H9 (cell line): ENCODE results near the gene ATP8A2. TPM values are rescaled to one million over a fixed set of nuclear protein-coding genes. Genes with fewer than 3 reads are reported as not detected.
"Not testable (repeated sequence)": the region's sequence is repeated elsewhere in the genome, so short reads cannot be mapped to it uniquely, and the experiment has no call there.

ENCODE experiments used
- DNase-seq: peaks from one replicate; pipeline ENCODE4 v3.0.0-alpha.2; 2017
- H2AFZ ChIP-seq: one replicate; pipeline ENCODE4 v1.6.1; 2013; ENCODE audit warnings: mild to moderate bottlenecking, low read length, control low read depth, moderate library complexity
- H2AK5ac ChIP-seq: 2 replicates; pipeline ENCODE4 v1.6.1; 2013; ENCODE audit warnings: low read length, control low read depth, mixed read lengths; ENCODE audit not compliant: insufficient read length
- H2BK120ac ChIP-seq: one replicate; pipeline ENCODE4 v1.6.1; 2013; ENCODE audit warnings: low read depth, mild to moderate bottlenecking, low read length, control low read depth, inconsistent platforms; ENCODE audit not compliant: poor library complexity, severe bottlenecking
- H2BK12ac ChIP-seq: 2 replicates; pipeline ENCODE4 v1.6.1; 2013; ENCODE audit warnings: low read length, control low read depth, mixed read lengths, low read depth; ENCODE audit not compliant: insufficient read length
- H2BK15ac ChIP-seq: 2 replicates; pipeline ENCODE4 v1.6.1; 2013; ENCODE audit warnings: low read depth, low read length, control low read depth
- H2BK20ac ChIP-seq: one replicate; pipeline ENCODE4 v1.6.1; 2013; ENCODE audit warnings: low read depth, mild to moderate bottlenecking, low read length, control low read depth, inconsistent platforms; ENCODE audit not compliant: poor library complexity, severe bottlenecking
- H2BK5ac ChIP-seq: 2 replicates; pipeline ENCODE4 v1.6.1; 2013; ENCODE audit warnings: low read length, control low read depth, mixed read lengths; ENCODE audit not compliant: insufficient read length
- H3K14ac ChIP-seq: 2 replicates; pipeline ENCODE4 v1.6.1; 2013; ENCODE audit warnings: low read length, control low read depth; ENCODE audit not compliant: insufficient read depth
- H3K18ac ChIP-seq: 2 replicates; pipeline ENCODE4 v1.6.1; 2013; ENCODE audit warnings: low read depth, mild to moderate bottlenecking, mixed read lengths, low read length, control low read depth; ENCODE audit not compliant: insufficient read length
- H3K23ac ChIP-seq: 2 replicates; pipeline ENCODE4 v1.6.1; 2013; ENCODE audit warnings: low read length, control low read depth, mixed read lengths, low read depth; ENCODE audit not compliant: insufficient read length
- H3K23me2 ChIP-seq: 2 replicates; pipeline ENCODE4 v1.6.1; 2013; ENCODE audit warnings: low read depth, mild to moderate bottlenecking, mixed read lengths, low read length, control low read depth; ENCODE audit not compliant: insufficient read length, poor library complexity, severe bottlenecking
- H3K27ac ChIP-seq: 2 replicates; pipeline ENCODE4 v1.5.1; 2013; ENCODE audit warnings: low read length, control low read depth, mixed read lengths, low read depth; ENCODE audit not compliant: insufficient read length
- H3K27me3 ChIP-seq: 2 replicates; pipeline ENCODE4 v1.6.1; 2013; ENCODE audit warnings: low read length, control low read depth, inconsistent platforms; ENCODE audit not compliant: insufficient read depth
- H3K4ac ChIP-seq: 2 replicates; pipeline ENCODE4 v1.6.1; 2013; ENCODE audit warnings: low read depth, mild to moderate bottlenecking, control low read depth, inconsistent platforms, low read length, moderate library complexity
- H3K4me1 ChIP-seq: 2 replicates; pipeline ENCODE4 v1.6.1; 2013; ENCODE audit warnings: low read length, control low read depth, inconsistent platforms; ENCODE audit not compliant: insufficient read depth
- H3K4me2 ChIP-seq: 2 replicates; pipeline ENCODE4 v1.6.1; 2013; ENCODE audit warnings: low read length, control low read depth, mixed read lengths; ENCODE audit not compliant: insufficient read length, insufficient read depth
- H3K56ac ChIP-seq: 2 replicates; pipeline ENCODE4 v1.6.1; 2013; ENCODE audit warnings: low read depth, mild to moderate bottlenecking, mixed read lengths, low read length, control low read depth; ENCODE audit not compliant: insufficient read length
- H3K79me1 ChIP-seq: 2 replicates; pipeline ENCODE4 v1.6.1; 2013; ENCODE audit warnings: low read depth, mild to moderate bottlenecking, moderate library complexity, low read length, control low read depth, inconsistent platforms; ENCODE audit not compliant: insufficient read depth, poor library complexity, severe bottlenecking
- H3K79me2 ChIP-seq: 2 replicates; pipeline ENCODE4 v1.6.1; 2013; ENCODE audit warnings: low read length, control low read depth, inconsistent platforms; ENCODE audit not compliant: insufficient read depth
- H3K9ac ChIP-seq: 2 replicates; pipeline ENCODE4 v1.6.1; 2013; ENCODE audit warnings: low read length, control low read depth, mixed read lengths; ENCODE audit not compliant: insufficient read length; ENCODE audit errors: extremely low read depth
- H3K9me3 ChIP-seq: one replicate; pipeline ENCODE4 v1.6.1; 2013; ENCODE audit warnings: low read depth, low read length, inconsistent platforms; ENCODE audit not compliant: control insufficient read depth
- H3T11ph ChIP-seq: one replicate; pipeline ENCODE4 v1.6.1; 2013; ENCODE audit warnings: mild to moderate bottlenecking, low read length, control low read depth, inconsistent platforms
- H4K20me1 ChIP-seq: one replicate; pipeline ENCODE4 v1.6.1; 2013; ENCODE audit not compliant: control insufficient read depth, insufficient read length, insufficient read depth
- H4K5ac ChIP-seq: 2 replicates; pipeline ENCODE4 v1.6.1; 2013; ENCODE audit warnings: low read depth, mild to moderate bottlenecking, mixed read lengths, low read length, control low read depth; ENCODE audit not compliant: insufficient read length
- H4K8ac ChIP-seq: replicated peaks from 2 replicates; pipeline ENCODE4 v1.6.1; 2013; ENCODE audit warnings: low read length, control low read depth, mixed read lengths, low read depth; ENCODE audit not compliant: insufficient read length
- H4K91ac ChIP-seq: 2 replicates; pipeline ENCODE4 v1.6.1; 2013; ENCODE audit warnings: low read depth, mild to moderate bottlenecking, moderate library complexity, mixed read lengths, low read length, control low read depth; ENCODE audit not compliant: insufficient read length
- H3K27ac Mint-ChIP-seq, 3 experiments: 2 replicates in 2 of 3; 3 replicates in 1 of 3; pipeline ENCODE4 v1.8.0; 2020 to 2021; ENCODE audit warnings: mixed read lengths in 3 of 3, mild to moderate bottlenecking in 1 of 3, moderate library complexity in 1 of 3
- H3K27me3 Mint-ChIP-seq: 2 replicates; pipeline ENCODE4 v1.8.0; 2021; ENCODE audit warnings: low read depth, mild to moderate bottlenecking, moderate library complexity, mixed read lengths
- H3K36me3 Mint-ChIP-seq, 3 experiments: 2 replicates in 2 of 3; 3 replicates in 1 of 3; pipeline ENCODE4 v1.8.0; 2020 to 2021; ENCODE audit warnings: low read depth in 3 of 3, mixed read lengths in 3 of 3; ENCODE audit not compliant: insufficient read depth in 1 of 3
- H3K4me1 Mint-ChIP-seq, 2 experiments: 2 replicates each; pipeline ENCODE4 v1.8.0; 2020; ENCODE audit warnings: mixed read lengths in 2 of 2
- H3K4me3 Mint-ChIP-seq, 2 experiments: 2 replicates in 1 of 2; 3 replicates in 1 of 2; pipeline ENCODE4 v1.8.0; 2020 to 2021; ENCODE audit warnings: mild to moderate bottlenecking in 2 of 2, mixed read lengths in 2 of 2, moderate library complexity in 1 of 2
- H3K9me3 Mint-ChIP-seq, 2 experiments: 2 replicates in 1 of 2; 3 replicates in 1 of 2; pipeline ENCODE4 v1.8.0; 2020; ENCODE audit warnings: mild to moderate bottlenecking in 2 of 2, mixed read lengths in 2 of 2, moderate library complexity in 1 of 2
- CTCF ChIP-seq: fragments of 200-600 bp; sonication (generic); conservative IDR thresholded peaks from 3 replicates; pipeline ENCODE4 v1.8.0; 2021; ENCODE audit warnings: antibody characterized with exemption, mild to moderate bottlenecking
- WGBS: extraction: QIAGEN DNeasy Blood & Tissue Kit; methylation state at CpG from one replicate; pipeline ENCODE4 v1.1.7; 2013; ENCODE audit warnings: missing lambda C conversion rate, low lambda C conversion rate, mixed read lengths; ENCODE audit not compliant: insufficient read length; ENCODE audit errors: extremely low coverage; 5-methylcytosine and 5-hydroxymethylcytosine counted together
- total RNA-seq: library from RNA; stranded (reverse); gene quantifications from 2 replicates; pipeline ENCODE4 v1.2.1, GENCODE V29; 2021

The ATP8A2 gene
- total RNA-seq, 1 experiment from 2014 or later: 18.2 TPM

- Histone ChIP-seq H3K56ac (no peak overlapping the region), H2AFZ (no peak overlapping the region), H2BK15ac (no peak overlapping the region), H3K27ac (no peak overlapping the region), H4K20me1 (no peaks in the 10 kb centered on the region), H3K27me3 (no peaks in the 10 kb centered on the region), H4K91ac (no peak overlapping the region), H3K23me2 (no peaks in the 10 kb centered on the region), H3K9me3 (no peaks in the 10 kb centered on the region), H2AK5ac (no peak overlapping the region), H3K79me2 (no peaks in the 10 kb centered on the region), H3K14ac (no peak overlapping the region), H3K9ac (no peak overlapping the region), H4K8ac (no peak overlapping the region), H3K4me2 (no peak overlapping the region), H4K5ac (no peak overlapping the region), H3K4ac (no peak overlapping the region), H2BK120ac (no peak overlapping the region), H2BK20ac (no peak overlapping the region), H2BK12ac (no peak overlapping the region), H3T11ph (no peak overlapping the region), H3K79me1 (no peaks in the 10 kb centered on the region), H3K23ac (no peak overlapping the region), H3K4me1 (no peaks in the 10 kb centered on the region), H2BK5ac (no peak overlapping the region), H3K18ac (no peak overlapping the region)
- Mint-ChIP-seq H3K4me3 (no peak overlapping the region), H3K27ac (no peak overlapping the region), H3K4me1 (peaks cover 2 to 5% of the 10 kb centered on the region in 2 experiments; a peak in 1 of 4 replicates), H3K9me3 (no peaks in the 10 kb centered on the region), H3K36me3 (no peaks in the 10 kb centered on the region; a peak in 1 of 7 replicates), H3K27me3 (peaks cover 2% of the 10 kb centered on the region; the same call in 1 of the 2 replicates)
- DNase-seq: no peak
- WGBS: no CpG with 5 or more reads among the region's 3 CpGs
- no peak for TF ChIP-seq CTCF
These were observed 695.8 kb downstream of the ATP8A2 start for GRCh38 chr13:26067601-26068000.

- not testable (repeated sequence) for H3K27ac ChIP-seq, H4K5ac ChIP-seq, H3K23ac ChIP-seq, H3K4me2 ChIP-seq, H3K27me3 ChIP-seq, H3K4me1 ChIP-seq, H3K4me1 Mint-ChIP-seq, H4K8ac ChIP-seq, H3T11ph ChIP-seq, H3K18ac ChIP-seq, H3K9me3 ChIP-seq, H3K4me3 Mint-ChIP-seq, H2BK15ac ChIP-seq, H2BK120ac ChIP-seq, H2BK5ac ChIP-seq, H2AK5ac ChIP-seq, H3K14ac ChIP-seq, H3K27me3 Mint-ChIP-seq, H3K23me2 ChIP-seq, H3K56ac ChIP-seq, H3K9ac ChIP-seq, H4K20me1 ChIP-seq, H4K91ac ChIP-seq, DNase-seq, H3K9me3 Mint-ChIP-seq, H3K79me2 ChIP-seq, H2AFZ ChIP-seq, H2BK20ac ChIP-seq, H2BK12ac ChIP-seq, H3K79me1 ChIP-seq, H3K36me3 Mint-ChIP-seq, H3K4ac ChIP-seq
- no CpG with 5 or more reads among the region's 2 CpGs for WGBS
- H3K27ac Mint-ChIP-seq: 0 out of 7 replicates have a peak overlapping the region, but pooled peaks of 1 of the 3 experiments have one; percentile 6
These were observed 696.6 kb downstream of the ATP8A2 start for GRCh38 chr13:26068372-26068771.
